NCI-H510A treated with DMSO at 0.1 percent for 48 hours (cell line): ENCODE results near the gene LSM7.

ENCODE experiments used
- DNase-seq: peaks from one replicate; lab custom pipeline; 2025; lab: John Stamatoyannopoulos, UW

LSM7 gene

GRCh38 chr19:2276429-2276986 is 51.9 kb downstream of the LSM7 start:
- DNase-seq: no peak

- no peak for DNase-seq
These were observed 52.6 kb downstream of the LSM7 start for GRCh38 chr19:2275588-2276428.

GRCh38 chr19:2274931-2275535 is 53.4 kb downstream of the LSM7 start:
- no peak for DNase-seq

GRCh38 chr19:2274185-2274711 is 54.1 kb downstream of the LSM7 start:
- no peak for DNase-seq

GRCh38 chr19:2273356-2274184 is 54.8 kb downstream of the LSM7 start:
- DNase-seq: peak; percentile 64
